ENCODE measurements around the gene POPDC3. TPM values are rescaled to one million over a fixed set of nuclear protein-coding genes. Genes with fewer than 3 reads are reported as not detected.

Gene POPDC3
- total and polyA plus RNA-seq, 10 of the 15 experiments (the other 5 are each of a cell fraction or from before 2014, with no cell fraction given): 1.6 TPM; not detected in 9

DNA sequence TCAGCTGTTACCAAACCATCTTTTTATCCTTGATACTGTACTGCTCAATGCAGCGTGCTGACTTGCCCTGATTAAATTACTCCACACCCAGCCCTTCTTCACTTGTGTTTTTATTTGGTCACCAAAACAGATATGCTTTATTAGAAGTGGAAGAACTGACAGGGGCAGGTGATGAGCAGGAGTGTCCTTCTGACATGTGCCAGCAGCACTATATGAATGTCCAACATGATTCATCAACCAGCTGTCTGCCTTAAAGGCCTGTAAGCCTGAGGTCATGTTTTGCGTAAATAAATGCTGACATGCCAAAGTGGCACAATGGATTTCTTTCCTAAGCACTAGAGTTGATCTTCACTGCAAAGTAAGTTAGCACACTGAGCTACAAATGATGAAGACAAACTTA, 15.4 kb downstream of the POPDC3 start (continued):
- TF ChIP-seq NRF1 (conservative IDR thresholded peaks at IDR 0.05; ENCODE audit: low read depth, low read length): no peak
- TF ChIP-seq, protein P1, sequence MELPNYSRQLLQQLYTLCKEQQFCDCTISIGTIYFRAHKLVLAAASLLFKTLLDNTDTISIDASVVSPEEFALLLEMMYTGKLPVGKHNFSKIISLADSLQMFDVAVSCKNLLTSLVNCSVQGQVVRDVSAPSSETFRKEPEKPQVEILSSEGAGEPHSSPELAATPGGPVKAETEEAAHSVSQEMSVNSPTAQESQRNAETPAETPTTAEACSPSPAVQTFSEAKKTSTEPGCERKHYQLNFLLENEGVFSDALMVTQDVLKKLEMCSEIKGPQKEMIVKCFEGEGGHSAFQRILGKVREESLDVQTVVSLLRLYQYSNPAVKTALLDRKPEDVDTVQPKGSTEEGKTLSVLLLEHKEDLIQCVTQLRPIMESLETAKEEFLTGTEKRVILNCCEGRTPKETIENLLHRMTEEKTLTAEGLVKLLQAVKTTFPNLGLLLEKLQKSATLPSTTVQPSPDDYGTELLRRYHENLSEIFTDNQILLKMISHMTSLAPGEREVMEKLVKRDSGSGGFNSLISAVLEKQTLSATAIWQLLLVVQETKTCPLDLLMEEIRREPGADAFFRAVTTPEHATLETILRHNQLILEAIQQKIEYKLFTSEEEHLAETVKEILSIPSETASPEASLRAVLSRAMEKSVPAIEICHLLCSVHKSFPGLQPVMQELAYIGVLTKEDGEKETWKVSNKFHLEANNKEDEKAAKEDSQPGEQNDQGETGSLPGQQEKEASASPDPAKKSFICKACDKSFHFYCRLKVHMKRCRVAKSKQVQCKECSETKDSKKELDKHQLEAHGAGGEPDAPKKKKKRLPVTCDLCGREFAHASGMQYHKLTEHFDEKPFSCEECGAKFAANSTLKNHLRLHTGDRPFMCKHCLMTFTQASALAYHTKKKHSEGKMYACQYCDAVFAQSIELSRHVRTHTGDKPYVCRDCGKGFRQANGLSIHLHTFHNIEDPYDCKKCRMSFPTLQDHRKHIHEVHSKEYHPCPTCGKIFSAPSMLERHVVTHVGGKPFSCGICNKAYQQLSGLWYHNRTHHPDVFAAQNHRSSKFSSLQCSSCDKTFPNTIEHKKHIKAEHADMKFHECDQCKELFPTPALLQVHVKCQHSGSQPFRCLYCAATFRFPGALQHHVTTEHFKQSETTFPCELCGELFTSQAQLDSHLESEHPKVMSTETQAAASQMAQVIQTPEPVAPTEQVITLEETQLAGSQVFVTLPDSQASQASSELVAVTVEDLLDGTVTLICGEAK (IDR thresholded peaks at IDR 0.05; ENCODE audit: borderline replicate concordance): no peak
- no peak for TF ChIP-seq YY1 (IDR thresholded peaks at IDR 0.05; ENCODE audit: low read depth, low read length)
- no peak for TF ChIP-seq SUZ12 (IDR thresholded peaks at IDR 0.05; ENCODE audit: unreplicated experiment)
- TF ChIP-seq RFX5 (IDR thresholded peaks at IDR 0.05; ENCODE audit: low read depth, low read length): no peak

DNA sequence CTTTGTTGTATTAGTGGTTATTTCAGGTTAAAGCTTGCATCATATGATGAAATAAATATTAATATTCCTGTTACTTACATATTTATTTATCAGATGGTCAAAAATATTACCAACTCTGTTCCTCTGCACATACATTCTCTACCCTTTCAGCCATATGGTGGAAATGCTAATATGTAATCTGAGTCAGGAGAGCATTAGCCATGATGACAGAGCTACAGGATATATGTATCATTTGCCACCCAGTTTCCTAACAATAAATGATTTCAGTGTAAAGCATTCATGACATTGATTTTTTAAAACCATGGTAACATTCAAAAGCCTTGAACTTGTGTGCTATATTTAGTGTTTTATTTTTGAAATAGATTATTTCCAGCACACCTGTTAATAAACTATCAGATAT, 16.6 kb downstream of the POPDC3 start:
- Histone ChIP-seq H3K9ac (ENCODE audit: control insufficient read depth, insufficient read depth, low read length) (no peak overlapping the region), H3K79me2 (ENCODE audit: control insufficient read depth, insufficient read depth, low read length) (no peaks in the 10 kb centered on the region), H3K4me2 (ENCODE audit: control insufficient read depth, insufficient read depth) (no peak overlapping the region), H3K4me3 (no peak overlapping the region), H3K27me3 (replicated peaks in 1 of 2; ENCODE audit: control insufficient read depth in 2 of 2, insufficient read depth in 2 of 2, low read length in 1 of 2) (no peaks in the 10 kb centered on the region; a peak in 1 of 4 replicates), H3K4me1 (ENCODE audit: control insufficient read depth, insufficient read depth, low read length) (no peaks in the 10 kb centered on the region), H3K27ac (ENCODE audit: control insufficient read depth, insufficient read depth) (no peak overlapping the region), H4K20me1 (ENCODE audit: control insufficient read depth, insufficient read depth) (no peaks in the 10 kb centered on the region), H2AFZ (ENCODE audit: control insufficient read depth, low read depth, low read length) (no peak overlapping the region), H3K9me3 (replicated peaks; ENCODE audit: control insufficient read depth, insufficient read depth, low read length) (no peaks in the 10 kb centered on the region), H3K36me3 (ENCODE audit: control insufficient read depth in 2 of 2, insufficient read depth in 2 of 2, low read length in 1 of 2) (no peaks in the 10 kb centered on the region)
- no TSS peak for BruUV-seq (replicated peaks)
- SMC1A ChIA-PET (ENCODE audit: uncharacterized antibody, unreplicated experiment): no interaction called here
- intact Hi-C loops (cut with micrococcal nuclease; ENCODE audit: unreplicated experiment): no loop called here
- POLR2A ChIA-PET: no interaction called here
- ATAC-seq: no peak
- RAD21 ChIA-PET (ENCODE audit: unreplicated experiment): no interaction called here
- DNase-seq (ENCODE audit: low read depth, low spot score): no peak
- in situ Hi-C loops (cut with MboI): no loop called here
- CTCF ChIA-PET: interaction anchor here (1.1 kb wide), 1 partner anchor 1060 kb away, joined by 3 read pairs; no protein-coding TSS in a partner anchor
- no peak for FAIRE-seq
- TF ChIP-seq SRF (IDR thresholded peaks at IDR 0.05; ENCODE audit: low read depth in 2 of 2, low read length in 2 of 2) (no peak), ZSCAN29 (IDR thresholded peaks at IDR 0.05) (no peak), CHD2 (IDR thresholded peaks at IDR 0.05; ENCODE audit: borderline replicate concordance, low read depth, low read length) (no peak), MTA3 (IDR thresholded peaks at IDR 0.05; ENCODE audit: borderline replicate concordance, low read length) (no peak), CBX5 (IDR thresholded peaks at IDR 0.05; ENCODE audit: low read depth) (no peak), RCOR1 (conservative IDR thresholded peaks at IDR 0.05; ENCODE audit: low read depth, low read length) (no peak), MYB (IDR thresholded peaks at IDR 0.05; ENCODE audit: borderline replicate concordance, low read depth, low read length) (no peak), BMI1 (IDR thresholded peaks at IDR 0.05; ENCODE audit: borderline replicate concordance) (no peak), MYC (IDR thresholded peaks at IDR 0.05; ENCODE audit: insufficient read depth, insufficient read length, insufficient replicate concordance, low read length, severe bottlenecking) (no peak), BRCA1 (IDR thresholded peaks at IDR 0.05; ENCODE audit: low read depth, low read length) (no peak), NR2F1 (conservative IDR thresholded peaks at IDR 0.05) (no peak), ATF7 (IDR thresholded peaks at IDR 0.05; ENCODE audit: low read depth) (no peak)
- TF ChIP-seq, protein P2, sequence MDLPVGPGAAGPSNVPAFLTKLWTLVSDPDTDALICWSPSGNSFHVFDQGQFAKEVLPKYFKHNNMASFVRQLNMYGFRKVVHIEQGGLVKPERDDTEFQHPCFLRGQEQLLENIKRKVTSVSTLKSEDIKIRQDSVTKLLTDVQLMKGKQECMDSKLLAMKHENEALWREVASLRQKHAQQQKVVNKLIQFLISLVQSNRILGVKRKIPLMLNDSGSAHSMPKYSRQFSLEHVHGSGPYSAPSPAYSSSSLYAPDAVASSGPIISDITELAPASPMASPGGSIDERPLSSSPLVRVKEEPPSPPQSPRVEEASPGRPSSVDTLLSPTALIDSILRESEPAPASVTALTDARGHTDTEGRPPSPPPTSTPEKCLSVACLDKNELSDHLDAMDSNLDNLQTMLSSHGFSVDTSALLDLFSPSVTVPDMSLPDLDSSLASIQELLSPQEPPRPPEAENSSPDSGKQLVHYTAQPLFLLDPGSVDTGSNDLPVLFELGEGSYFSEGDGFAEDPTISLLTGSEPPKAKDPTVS (IDR thresholded peaks at IDR 0.05; ENCODE audit: low read depth, low read length): no peak
- TF ChIP-seq, protein P3, sequence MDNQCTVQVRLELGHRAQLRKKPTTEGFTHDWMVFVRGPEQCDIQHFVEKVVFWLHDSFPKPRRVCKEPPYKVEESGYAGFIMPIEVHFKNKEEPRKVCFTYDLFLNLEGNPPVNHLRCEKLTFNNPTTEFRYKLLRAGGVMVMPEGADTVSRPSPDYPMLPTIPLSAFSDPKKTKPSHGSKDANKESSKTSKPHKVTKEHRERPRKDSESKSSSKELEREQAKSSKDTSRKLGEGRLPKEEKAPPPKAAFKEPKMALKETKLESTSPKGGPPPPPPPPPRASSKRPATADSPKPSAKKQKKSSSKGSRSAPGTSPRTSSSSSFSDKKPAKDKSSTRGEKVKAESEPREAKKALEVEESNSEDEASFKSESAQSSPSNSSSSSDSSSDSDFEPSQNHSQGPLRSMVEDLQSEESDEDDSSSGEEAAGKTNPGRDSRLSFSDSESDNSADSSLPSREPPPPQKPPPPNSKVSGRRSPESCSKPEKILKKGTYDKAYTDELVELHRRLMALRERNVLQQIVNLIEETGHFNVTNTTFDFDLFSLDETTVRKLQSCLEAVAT (IDR thresholded peaks at IDR 0.05): no peak

Measured in GM12878 (cell line).